Mucosa of gallbladder (tissue), 1 donor: Measurements from ENCODE around the gene EGFL8. TPM values are rescaled to one million over a fixed set of nuclear protein-coding genes. Genes with fewer than 3 reads are reported as not detected.

Experiments
- DNase-seq: peaks from one replicate; pipeline ENCODE4 v3.0.0-alpha.2; 2020; ENCODE audit warnings: low spot score
- total RNA-seq: library from RNA; stranded (reverse); gene quantifications from one replicate; pipeline ENCODE4 v1.2.1, GENCODE V29; 2021
- donor health status: DM: no; HTN: no; CAD: no.

Gene EGFL8
- total RNA-seq, 1 donor from 2014 or later, result 13.6 TPM

- no peak for DNase-seq
Measured at GRCh38 chr6:32146687-32147086, 17.7 kb upstream of the EGFL8 start.

- no peak for DNase-seq
Measured at GRCh38 chr6:32147401-32148132, 16.8 kb upstream of the EGFL8 start.

DNA sequence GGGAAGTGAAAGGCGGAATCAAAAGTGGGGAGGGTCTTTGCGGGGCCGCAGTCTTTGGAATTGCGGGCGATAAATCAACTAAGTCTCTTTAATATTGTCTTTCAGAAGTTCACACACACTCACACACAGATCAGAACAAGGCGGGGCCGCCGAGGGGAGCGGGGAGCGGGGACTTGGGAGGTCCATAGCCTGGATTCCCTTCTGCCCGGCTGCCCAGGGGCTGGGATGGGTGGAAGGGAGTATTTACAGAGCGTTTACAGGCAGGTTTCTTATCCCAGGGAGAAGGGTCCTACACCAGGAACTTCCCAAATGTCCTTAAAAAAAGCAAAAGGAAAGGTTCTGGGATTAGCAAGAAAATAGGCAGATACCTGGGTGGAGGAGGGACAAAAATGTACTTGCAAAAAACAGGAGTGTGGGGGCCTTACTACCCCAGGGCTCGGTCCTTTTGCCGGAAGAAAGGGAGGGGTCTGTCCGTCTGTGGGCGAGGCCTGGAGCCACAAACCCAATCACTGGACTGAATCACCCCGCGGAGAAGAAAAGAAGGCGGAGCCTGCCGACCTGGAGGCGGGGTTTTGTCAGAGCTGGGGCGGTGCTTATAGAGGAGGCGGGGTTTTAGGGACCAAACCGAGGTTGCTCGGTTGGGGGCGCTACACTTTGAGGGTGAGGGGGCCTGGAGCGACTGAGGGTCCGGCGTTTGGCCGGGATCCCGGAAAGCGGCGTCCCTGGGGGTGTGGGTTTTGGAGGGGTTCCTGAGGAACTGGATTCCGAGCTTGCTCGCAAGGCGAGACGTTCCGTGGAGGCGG, 15.9 kb upstream of the EGFL8 start:
- DNase-seq, result peak; percentile 77

DNA sequence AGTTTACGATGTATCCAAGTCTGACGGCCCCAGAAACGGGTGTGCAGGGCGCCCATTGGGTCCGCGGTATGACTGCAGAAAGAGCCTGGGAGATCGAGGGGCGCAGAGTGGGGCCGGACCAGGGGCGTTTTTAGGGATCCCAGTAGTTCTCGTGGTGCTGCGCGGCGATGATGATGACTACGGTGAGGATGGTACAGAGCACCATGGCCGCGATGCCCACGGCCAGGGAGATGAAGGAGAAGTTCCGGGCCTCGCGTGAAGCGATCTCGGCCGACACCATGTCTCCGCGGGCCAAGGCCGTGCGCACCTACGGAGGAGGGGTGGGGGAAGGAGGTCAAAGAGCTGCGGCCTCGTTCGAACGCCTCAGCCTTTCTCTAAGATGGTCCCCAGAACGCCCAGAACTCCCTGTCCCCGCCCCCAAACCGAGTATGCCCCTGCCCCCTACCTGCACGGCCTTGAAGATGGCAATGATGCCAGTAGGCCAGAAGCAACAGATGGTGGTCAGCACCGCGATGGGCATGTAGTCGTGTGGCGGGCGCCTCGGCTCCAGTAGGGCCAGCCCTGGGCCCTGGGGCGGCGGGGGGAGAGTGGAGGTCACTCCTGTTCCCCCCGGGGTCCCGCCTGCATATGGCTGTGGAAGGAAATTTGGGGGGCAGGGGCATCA, 15.2 kb upstream of the EGFL8 start:
- DNase-seq, result no peak

DNA sequence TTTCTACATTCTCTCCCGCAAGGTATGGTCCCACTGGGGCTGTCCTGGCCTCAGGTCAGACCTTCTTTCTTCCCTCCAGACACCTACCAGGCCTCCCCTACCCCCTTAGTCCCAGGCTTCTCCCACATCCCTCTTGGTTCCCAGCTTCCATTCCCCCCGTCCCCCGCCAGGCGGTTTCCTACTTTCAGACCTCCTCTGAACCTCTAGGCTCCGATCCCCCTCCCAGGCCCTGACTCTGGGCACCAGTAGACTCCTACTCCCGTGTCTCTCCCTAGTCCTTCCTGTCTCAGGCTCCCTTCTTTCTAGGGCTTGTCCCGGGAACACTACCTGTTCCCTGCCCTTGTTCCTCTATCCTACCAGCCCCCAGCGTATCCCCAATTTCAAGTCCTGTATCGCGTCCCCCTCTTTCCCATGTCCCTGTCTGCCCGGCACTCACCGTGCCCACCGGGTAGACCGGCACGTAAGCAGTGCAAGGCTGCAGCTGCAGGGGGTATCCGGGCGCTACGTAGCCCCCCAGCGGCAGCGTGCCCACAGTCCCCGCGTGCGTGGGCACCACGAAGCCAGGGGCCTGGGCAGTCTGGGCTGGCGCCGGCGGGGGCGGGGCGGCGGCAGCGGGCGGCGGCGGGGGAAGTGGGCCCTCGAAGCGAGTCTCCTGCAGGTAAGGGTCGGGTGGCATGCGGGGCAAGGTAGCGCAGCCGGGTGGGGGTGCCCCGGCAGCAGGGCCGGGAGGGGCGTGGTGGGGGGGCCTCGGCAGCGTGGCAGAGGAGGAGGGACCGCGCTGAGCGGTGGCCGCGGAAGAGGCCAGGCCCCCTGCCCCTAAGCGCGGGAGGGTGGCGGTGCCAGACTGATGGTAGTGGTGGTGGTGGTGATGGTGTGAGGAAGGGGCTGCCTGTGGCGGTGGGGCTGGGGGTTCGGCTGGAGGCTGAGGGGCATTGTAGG, 14.2 kb upstream of the EGFL8 start:
- DNase-seq, result no peak

GRCh38 chr6:32151181-32151862, 13.1 kb upstream of the EGFL8 start:
- DNase-seq, result no peak

- DNase-seq, result no peak
Measured at GRCh38 chr6:32151863-32152768, 12.3 kb upstream of the EGFL8 start, which contains the start of gene PRRT1. Gene PRRT1, minus strand, starts transcription at chr6:32151939. Its CDS starts 112 bp downstream, at chr6:32151827.

DNA sequence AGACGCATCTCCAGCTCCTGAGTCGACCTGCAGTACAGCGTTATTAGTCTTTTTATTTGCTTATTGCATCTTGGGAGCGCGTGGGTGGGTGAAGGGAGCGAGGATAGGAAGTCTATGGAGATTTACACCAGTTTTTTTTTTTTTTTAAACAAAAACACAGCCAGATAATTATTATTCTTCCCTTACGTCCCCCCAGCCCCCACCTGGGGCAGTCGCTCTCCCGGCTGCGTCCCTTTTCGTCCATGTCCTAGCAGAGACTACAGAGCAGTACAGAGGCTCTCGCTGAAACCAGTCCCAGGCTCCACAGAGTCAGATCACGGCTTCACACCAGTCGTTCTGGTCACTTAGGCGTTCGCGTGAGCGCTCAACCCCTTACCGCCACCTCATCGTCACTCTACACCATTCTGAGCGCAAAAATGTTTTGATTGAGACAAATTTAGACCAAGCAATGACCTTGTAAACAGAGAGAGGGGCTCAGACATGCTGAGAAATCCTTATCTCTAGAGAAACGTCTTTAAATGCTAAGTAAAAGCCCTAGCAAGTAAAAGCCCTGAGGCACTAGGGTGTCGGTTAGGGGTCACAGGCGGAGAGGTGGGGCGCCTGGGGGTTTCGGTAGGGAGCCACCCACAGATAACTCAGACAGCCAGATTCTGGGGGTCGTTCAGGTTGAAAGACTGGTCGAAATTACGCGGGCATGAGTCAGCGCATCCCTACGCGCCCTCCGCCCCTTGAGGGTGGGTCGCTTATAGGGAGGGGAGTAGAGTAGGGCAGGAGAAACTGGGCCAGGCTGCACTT, 11.4 kb upstream of the EGFL8 start:
- no peak for DNase-seq

- peak; percentile 84 for DNase-seq
Measured at GRCh38 chr6:32153564-32154513, 10.6 kb upstream of the EGFL8 start, which contains the start of gene PPT2. Gene PPT2, plus strand, starts transcription at chr6:32154141. Its CDS starts 454 bp downstream, at chr6:32154595.

DNA sequence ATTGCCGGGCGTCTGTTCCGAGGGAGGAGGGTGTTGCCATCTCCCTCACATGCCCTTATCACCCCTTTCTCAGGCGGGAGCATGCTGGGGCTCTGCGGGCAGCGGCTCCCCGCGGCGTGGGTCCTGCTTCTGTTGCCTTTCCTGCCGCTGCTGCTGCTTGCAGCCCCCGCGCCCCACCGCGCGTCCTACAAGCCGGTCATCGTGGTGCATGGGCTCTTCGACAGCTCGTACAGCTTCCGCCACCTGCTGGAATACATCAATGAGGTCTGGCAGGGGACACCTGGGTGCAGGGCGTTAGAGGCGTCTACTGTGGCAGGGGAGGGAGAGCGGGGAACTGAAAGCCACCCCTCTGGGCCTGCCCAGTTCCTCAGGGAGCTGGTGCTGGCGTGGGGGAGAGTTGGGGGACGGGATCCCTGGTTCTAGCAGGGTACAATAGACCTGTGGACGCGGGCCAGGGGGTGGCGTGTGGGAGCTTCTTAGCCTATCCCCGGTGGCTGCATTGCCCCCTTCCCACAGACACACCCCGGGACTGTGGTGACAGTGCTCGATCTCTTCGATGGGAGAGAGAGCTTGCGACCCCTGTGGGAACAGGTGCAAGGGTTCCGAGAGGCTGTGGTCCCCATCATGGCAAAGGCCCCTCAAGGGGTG, 9.8 kb upstream of the EGFL8 start:
- DNase-seq, result peak; percentile 69

DNA sequence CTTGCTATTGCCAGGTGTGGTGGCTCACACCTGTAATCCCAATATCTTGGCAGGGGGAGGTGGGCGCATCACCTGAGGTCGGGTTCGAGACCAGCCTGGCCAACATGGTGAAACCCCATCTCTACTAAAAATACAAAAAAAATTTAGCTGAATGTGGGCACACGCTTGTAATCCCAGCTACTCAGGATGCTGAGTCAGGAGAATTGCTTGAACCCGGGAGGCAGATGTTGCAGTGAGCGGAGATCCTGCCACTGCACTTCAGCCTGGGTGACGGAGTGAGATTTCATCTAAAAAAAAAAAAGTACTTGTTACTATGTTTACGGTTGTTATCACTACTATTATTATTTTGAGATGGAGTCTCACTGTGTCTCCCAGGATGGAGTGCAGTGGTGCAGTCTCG, 7.5 kb upstream of the EGFL8 start:
- no peak for DNase-seq

DNA sequence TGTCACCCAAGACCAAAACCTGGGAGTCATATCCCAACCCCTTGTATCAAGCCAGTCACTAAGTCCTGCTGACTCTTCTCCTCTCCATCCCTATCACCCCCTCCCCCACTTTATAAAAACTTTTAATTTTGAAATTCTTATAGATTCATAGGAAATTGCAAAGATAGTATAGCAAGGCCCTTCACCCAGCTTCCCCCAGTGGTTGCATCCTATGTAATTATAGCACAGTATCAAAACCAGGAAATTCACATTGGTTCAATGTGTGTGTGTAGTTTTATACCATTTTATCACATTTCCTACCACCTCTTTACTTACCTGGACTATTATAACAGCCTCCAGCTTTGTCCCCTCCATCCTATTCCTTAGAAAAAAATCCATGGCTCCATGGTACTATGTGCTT, 6.3 kb upstream of the EGFL8 start:
- DNase-seq, result no peak

DNA sequence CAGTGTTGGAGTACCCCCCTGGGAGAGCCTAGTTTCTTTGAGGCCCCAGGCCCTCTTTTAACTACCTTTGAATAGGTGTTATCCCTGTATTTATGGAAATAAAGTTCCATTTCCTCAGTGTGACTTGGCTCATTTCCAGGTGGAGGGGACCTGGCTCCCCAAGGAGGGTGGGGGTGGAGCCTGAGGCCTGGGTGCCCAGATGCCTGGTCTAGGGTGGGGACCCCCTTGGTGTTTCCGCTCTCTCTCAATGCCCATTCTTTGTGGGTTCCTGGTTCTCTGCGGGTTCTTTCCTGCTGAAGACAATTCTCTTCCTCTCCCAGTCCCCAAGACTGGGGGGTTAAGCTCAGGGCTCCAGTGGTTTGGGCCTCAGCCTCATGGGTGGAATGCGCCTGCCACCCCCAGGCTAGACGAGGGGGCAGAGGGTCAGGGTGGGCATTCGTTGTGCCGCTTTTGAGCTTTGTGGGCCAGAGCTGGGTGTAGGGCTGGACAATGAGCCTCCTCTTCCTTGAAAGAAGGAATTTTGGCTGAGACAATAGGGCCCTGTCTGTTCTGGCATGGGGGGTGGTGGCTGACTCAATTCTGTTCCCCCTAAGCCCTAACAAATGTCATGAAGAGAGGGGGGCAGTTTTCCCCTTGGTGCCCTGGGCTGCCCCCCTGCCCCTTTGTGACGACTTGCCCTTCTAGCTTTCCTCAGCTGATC, 686 bp upstream of the EGFL8 start:
- DNase-seq, result no peak

DNA sequence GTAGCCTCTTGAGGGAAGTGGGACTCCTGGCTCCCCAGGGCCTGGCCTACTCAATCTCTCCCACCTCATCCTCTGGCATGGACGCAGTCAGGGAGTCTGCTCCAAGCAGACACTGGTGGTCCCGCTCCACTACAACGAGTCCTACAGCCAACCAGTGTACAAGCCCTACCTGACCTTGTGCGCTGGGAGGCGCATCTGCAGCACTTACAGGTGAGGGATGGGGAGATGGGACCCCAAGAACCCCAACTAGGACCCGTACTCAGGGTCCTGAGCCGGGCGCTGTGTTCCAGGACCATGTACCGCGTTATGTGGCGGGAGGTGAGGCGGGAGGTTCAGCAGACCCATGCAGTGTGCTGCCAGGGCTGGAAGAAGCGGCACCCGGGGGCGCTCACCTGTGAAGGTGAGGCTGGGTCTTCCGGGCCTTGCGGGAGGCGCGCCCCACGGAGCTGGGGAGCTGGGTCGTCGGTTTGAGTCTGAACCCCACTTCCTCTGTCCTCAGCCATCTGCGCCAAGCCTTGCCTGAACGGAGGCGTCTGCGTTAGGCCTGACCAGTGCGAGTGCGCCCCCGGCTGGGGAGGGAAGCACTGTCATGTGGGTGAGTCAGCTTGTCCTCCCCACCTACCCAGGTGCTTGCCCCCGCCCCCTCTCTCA, 2.1 kb downstream of the EGFL8 start:
- no peak for DNase-seq

- DNase-seq, result no peak
Measured at GRCh38 chr6:32167154-32167760, 2.9 kb downstream of the EGFL8 start.
